CD1c-positive myeloid dendritic cell (primary cell): Measurements from ENCODE around the gene IL1A.
A peak's percentile ranks its signal among the peaks of the same experiment; 100 is the strongest.
"Not testable (repeated sequence)": the region's sequence is repeated elsewhere in the genome, so short reads cannot be mapped to it uniquely, and the experiment has no call there.

Experiments used
- DNase-seq: peaks from one replicate; pipeline ENCODE4 v3.0.0-alpha.2; 2016; ENCODE audit errors: extremely low spot score

Gene IL1A

GRCh38 chr2:112784199-112785189 lies at the start of gene IL1A:
Gene IL1A (minus strand): TSS chr2:112784493. CDS start chr2:112783770, 723 bp downstream.
- peak; percentile 87 for DNase-seq

GRCh38 chr2:112833976-112834375 lies 49.7 kb upstream of the IL1A start:
- DNase-seq: no peak

GRCh38 chr2:112833639-112833931 lies 49.3 kb upstream of the IL1A start:
- not testable (repeated sequence) for DNase-seq

- DNase-seq: no peak
Observed at GRCh38 chr2:112832841-112833638, 48.7 kb upstream of the IL1A start.

- no peak for DNase-seq
Observed at GRCh38 chr2:112831946-112832840, 47.9 kb upstream of the IL1A start.

- DNase-seq: no peak
Observed at GRCh38 chr2:112831513-112831845, 47.2 kb upstream of the IL1A start.

GRCh38 chr2:112830682-112831512 lies 46.6 kb upstream of the IL1A start:
- DNase-seq: no peak

- DNase-seq: peak; percentile 26
Observed at GRCh38 chr2:112829961-112830681, 45.8 kb upstream of the IL1A start.

- no peak for DNase-seq
Observed at GRCh38 chr2:112829101-112829960, 45.0 kb upstream of the IL1A start.

GRCh38 chr2:112828251-112828691 lies 44.0 kb upstream of the IL1A start:
- no peak for DNase-seq

GRCh38 chr2:112827604-112828185 lies 43.4 kb upstream of the IL1A start:
- DNase-seq: no peak

- no peak for DNase-seq
Observed at GRCh38 chr2:112827009-112827408, 42.7 kb upstream of the IL1A start.

- DNase-seq: no peak
Observed at GRCh38 chr2:112825706-112826105, 41.4 kb upstream of the IL1A start.

GRCh38 chr2:112824694-112825085 lies 40.4 kb upstream of the IL1A start:
- no peak for DNase-seq

GRCh38 chr2:112821682-112822081 lies 37.4 kb upstream of the IL1A start:
- no peak for DNase-seq

- DNase-seq: no peak
Observed at GRCh38 chr2:112821142-112821541, 36.8 kb upstream of the IL1A start.

GRCh38 chr2:112820343-112820742 lies 36.0 kb upstream of the IL1A start:
- no peak for DNase-seq

GRCh38 chr2:112819081-112819480 lies 34.8 kb upstream of the IL1A start:
- no peak for DNase-seq
